IPS-NIHi11 (cell line): ENCODE results near the gene CDK15.
"Not testable (repeated sequence)": the region's sequence is repeated elsewhere in the genome, so short reads cannot be mapped to it uniquely, and the experiment has no call there.

Source experiments
- DNase-seq: peaks from one replicate; pipeline ENCODE4 v3.0.0; 2012; ENCODE audit warnings: mixed read lengths, low spot score

CDK15 gene

GRCh38 chr2:201806442-201807170 is at the start of gene CDK15:
TSS of gene CDK15 (plus strand) at chr2:201806537. CDS start at chr2:201806665, 128 bp downstream.
- no peak for DNase-seq

DNA sequence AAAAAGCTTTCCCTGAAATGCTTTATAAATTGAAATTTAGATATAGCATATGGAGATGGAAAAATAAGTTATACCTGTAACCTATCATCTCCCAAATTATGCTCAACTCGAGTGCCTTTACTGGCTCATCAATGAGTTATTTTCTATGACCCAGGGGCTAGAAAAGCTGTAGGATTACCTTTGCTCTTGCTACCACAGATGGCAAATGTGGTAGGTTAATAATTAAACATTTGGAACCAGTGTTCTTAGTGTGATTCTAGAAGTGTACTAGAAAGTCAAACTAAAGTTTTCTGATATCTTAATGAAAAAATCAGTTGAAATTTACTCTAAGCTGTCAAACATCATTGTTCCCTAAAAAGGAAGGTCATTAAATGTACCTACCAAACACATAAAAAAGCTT is 48.1 kb upstream of the CDK15 start:
- no peak for DNase-seq

GRCh38 chr2:201758873-201759272 is 47.5 kb upstream of the CDK15 start:
- DNase-seq = no peak

DNA sequence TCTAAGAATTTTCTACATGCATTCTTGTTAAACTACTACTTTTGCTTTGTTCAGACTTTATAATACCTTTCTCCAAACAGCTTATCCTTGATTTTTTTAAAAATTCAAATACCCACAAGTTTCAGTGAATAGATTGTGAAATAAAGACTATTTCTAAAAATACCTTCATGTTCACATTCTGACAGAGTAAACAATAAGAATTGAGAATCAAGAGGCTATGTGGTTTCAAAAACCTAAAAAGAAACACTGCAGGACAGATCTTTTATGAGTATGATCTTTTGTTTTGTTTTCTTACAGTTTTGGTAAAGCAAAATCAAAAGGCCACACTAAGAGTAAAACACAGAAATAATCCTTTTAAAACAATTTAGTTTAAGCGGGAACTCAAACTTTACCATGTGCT is 46.8 kb upstream of the CDK15 start:
- no peak for DNase-seq

DNA sequence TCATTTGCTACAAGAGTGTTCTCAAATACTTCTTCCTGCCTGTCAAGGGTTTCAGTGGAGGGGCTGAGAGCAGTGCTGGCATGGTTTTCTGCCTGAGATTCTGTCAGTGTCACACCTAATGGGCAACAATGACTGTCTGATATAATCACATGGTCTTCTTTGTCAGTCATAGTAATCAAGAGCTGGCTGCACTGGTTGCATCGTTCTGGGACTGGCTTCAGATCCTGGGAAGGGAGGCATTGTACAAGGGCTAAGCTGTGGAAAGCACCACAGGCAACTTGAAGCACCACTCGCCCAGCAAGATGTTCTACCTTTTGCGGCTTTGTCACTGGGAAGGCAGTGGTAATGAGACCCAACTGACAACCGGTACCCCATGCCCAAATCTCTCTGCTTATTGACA is 45.2 kb upstream of the CDK15 start:
- DNase-seq = no peak

- DNase-seq = not testable (repeated sequence)
Measured at GRCh38 chr2:201764469-201764868, 41.9 kb upstream of the CDK15 start.

DNA sequence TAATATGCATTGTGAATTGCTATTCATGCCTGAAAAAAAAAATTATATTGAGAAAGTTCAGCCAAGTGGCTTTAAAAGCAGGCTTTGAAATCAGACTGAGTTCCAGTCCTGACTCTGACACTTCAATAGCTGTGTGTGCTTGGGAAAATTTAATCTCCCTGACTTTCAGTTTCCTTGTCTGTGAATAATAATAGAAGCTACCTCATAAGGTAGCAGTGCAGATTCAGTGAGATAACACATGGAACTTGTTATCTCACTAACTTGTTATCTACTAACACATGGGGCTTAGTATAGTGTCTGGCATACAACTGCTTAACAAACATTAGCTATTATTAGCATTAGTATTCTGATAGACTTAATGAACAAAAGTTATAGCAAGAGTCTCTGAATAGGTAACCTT is 40.5 kb upstream of the CDK15 start:
- no peak for DNase-seq

DNA sequence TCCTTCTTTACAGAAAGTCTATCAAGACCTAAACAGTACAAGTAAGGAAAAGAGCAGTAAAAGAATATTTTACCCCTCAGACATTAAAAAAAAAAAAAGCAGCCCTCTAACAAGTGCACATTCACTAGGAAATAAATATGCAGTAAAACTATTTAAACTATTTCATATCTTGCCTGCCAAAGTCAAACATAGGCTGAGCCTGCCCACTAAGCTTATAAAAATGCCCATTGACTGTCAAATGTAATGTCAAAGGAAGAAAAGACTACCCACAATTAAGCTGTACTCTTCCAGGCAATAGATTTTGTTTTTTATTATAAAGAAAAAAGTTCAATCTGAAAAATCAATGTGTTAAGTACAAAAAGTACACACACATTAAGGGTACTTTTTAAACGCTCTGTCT is 37.4 kb upstream of the CDK15 start:
- no peak for DNase-seq

DNA sequence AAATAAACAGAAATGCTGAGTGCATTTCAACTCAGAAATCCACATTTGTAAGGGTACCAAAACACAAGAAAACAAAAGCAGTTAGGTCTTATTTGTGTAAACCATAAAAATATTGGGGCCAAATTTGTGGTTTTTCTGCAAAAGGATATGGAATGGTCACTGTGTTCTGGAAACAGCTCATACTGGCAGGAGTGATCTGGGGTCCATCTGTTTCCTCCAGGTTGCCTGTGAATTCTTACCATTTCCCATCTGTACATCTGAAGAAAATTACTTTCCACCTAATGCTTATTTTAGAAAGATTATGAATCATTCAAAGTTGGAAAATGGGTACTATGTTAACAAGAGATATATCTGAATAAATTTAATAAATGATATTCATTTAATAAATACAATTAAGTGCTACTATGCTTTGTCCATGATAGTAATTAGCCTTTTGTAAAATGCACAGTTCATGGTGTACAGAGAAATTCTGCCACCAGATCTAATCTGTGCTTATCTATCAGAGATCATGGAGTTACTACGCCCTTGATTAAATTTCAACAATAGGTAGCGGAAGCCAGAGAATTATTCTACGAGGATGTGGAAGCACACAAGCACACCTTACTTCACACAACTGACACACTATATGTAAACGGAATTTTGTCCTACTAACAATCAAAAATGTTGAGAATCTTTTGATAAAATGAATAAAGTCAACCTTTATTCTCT is 36.5 kb upstream of the CDK15 start:
- no peak for DNase-seq

DNA sequence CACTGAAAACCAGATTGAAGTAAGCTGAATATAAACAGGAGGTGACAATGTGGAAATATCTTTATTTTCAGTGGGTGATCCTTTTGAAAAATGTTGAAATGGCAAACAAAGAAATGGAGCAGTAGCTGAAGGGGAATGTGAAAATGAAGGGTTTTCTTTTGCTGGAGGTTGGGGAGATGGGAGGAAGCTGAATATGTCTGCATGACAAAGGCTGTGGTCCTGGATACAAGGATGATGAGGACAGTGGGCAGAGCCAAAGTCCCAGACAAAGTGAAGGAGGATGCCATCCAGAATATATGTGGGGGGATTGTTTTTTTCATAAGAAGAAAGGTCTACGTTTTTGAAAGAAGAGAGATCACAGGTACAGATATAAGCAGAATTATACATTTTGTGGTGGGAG is 32.3 kb upstream of the CDK15 start:
- DNase-seq = no peak

DNA sequence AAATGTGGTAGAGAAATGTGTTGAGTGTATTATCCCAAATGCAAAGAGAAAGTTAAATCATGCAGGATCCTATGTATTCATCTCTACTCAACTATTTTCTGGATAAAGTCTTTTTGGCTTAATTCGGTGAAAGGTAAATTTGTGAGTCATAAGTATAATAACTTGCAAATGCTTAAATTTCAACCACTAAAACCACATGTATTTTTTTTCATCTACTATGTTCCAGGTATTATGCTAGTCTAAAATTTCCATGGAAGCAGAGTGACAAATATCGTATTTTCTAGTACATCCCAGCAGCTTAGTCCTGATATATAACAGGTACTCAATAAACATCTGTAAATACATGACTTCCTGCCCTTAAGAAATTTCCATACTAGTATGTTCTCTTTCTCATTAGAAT is 31.8 kb upstream of the CDK15 start:
- no peak for DNase-seq

DNA sequence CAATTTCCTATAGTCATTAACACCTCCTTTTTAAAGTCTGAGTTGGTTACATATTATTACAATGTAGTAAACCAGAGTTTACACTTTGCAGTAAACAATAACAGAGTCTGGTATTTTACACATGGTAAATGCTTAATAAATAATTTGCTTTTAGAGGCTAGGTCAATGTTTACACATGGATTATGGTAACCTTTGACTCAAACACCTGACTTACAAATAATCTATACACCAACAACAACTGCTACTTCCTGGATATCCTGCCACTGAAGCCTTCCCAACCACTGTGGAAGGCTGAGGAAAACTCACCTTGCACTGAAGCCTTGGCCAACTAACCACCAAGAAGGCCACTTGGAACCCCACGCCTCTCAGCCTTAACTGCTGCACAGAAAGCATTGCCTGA is 31.0 kb upstream of the CDK15 start:
- no peak for DNase-seq

DNA sequence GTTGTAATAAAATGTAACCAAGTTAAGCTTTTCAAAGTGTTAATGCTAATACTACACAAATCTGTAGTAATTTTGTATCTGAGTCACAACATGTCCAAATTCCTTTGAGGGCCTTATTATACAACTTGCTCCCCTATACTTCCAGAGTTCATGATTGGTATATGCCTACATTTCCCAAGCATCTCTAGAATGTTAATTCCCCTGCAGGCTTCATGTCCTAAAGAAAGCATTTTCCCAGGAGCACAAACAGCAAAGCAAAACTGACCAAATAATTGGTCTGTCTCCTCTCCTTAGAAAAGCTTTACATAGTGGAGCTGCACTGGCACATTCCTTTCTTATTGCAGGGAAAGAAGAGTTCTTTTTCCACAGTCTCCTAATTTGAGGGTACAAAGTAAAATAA is 29.3 kb upstream of the CDK15 start:
- DNase-seq = no peak

DNA sequence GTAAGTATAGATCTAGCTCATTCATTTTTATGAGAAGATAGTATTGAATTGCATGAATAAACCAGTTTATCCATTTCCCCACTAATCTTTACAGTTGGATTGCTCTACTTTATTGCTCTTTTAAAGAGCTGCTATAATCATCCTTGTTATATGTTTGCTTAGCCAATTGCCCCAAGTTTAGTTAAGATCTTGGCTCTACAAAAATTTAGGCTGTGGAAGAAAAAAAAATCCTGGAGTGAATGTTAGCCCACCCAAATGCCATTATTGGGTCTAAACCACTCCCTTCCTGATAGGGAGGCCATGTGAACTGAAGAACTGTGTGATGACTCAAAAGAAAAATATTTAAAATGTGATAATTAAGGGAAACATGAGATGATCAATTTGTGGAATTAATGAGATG is 28.5 kb upstream of the CDK15 start:
- no peak for DNase-seq

DNA sequence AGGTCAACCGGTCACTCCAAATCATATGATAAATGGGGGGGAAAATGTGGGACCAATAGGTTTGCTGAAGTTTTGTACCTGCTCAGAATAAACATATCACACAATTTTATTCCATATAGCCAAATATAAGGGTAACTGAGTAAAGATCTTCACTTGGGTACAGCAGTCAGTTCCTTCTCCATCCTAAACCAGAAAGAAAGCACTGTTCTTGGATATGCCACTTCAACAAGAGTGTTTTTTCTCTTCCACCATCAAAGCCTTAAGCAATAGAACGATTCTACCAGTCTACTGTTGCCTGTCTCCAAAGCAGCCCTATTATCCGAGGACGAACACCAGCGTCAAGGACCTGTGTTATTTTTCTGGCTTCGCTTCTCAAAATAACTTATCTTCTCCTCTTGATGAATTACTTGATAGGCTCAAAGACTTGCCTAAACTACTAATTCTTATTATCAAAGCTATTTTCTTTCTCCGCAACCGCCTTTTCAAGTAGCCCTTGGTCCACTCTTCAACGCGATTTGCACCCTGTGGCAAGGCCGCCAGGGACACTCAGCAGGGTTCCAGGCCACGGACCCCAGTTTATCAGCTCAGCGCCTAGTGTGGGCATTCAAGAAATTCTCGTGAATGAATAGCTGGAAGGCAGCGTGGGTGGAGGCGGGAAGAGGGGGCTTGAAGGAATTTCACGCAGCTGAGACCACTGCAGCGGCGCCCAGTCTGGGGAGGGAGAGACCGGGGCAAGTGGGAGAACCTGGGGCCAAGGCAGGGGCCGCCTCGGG is 26.2 kb upstream of the CDK15 start:
- no peak for DNase-seq

- DNase-seq = peak; percentile 95
Measured at GRCh38 chr2:201780674-201781493, 25.5 kb upstream of the CDK15 start, which contains the start of gene ALS2. TSS of gene ALS2 (minus strand) at chr2:201780933. CDS start at chr2:201768885, 12,048 bp downstream.

GRCh38 chr2:201781557-201782051 is 24.7 kb upstream of the CDK15 start:
- peak; percentile 22 for DNase-seq

- DNase-seq = no peak
Measured at GRCh38 chr2:201784563-201784962, 21.8 kb upstream of the CDK15 start.

GRCh38 chr2:201785135-201785534 is 21.2 kb upstream of the CDK15 start:
- no peak for DNase-seq

- DNase-seq = no peak
Measured at GRCh38 chr2:201786471-201786870, 19.9 kb upstream of the CDK15 start.

- no peak for DNase-seq
Measured at GRCh38 chr2:201788371-201788770, 18.0 kb upstream of the CDK15 start.

DNA sequence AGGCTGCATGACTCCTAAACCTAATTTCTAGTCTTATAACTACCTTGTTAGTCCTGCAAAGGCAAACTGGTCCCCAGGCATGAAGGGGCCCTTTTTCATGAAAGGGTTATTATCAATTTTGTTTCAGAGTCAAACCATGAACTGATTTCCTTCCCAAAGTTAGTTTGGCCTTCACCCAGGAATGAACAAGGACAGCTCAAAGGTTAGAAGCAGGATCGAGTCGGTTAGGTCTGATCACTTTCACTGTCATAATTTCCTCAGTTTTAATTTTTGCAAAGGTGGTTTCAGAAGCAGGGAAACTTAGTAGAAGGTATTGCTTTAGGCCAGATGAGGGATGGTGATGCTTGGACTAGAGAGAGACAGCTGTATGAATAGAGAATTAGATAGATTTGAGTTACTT is 16.9 kb upstream of the CDK15 start:
- DNase-seq = no peak
